Smooth muscle cell (in vitro differentiated cells): ENCODE measurements around the gene CWF19L2. TPM values are rescaled to one million over a fixed set of nuclear protein-coding genes. Genes with fewer than 3 reads are reported as not detected.
"Not testable (repeated sequence)": the region's sequence is repeated elsewhere in the genome, so short reads cannot be mapped to it uniquely, and the experiment has no call there.

Source experiments
- DNase-seq: peaks from one replicate; lab custom pipeline; 2025; ENCODE audit not compliant: unreplicated experiment; lab: John Stamatoyannopoulos, UW
- H2AFZ ChIP-seq: fragments of 200-600 bp; sonication (generic); 2 replicates; pipeline ENCODE4 v1.6.0; 2016; ENCODE audit warnings: antibody characterized with exemption, low read depth, mild to moderate bottlenecking
- H3F3A ChIP-seq: fragments of 200-600 bp; sonication (generic); 2 replicates; pipeline ENCODE4 v1.6.0; 2017; ENCODE audit warnings: antibody characterized with exemption, low read depth
- H3K27ac ChIP-seq: fragments of 200-600 bp; sonication (generic); 2 replicates; pipeline ENCODE4 v1.5.1; 2016; ENCODE audit warnings: low read depth, mild to moderate bottlenecking
- H3K27me3 ChIP-seq: fragments of 200-600 bp; sonication (generic); 2 replicates; pipeline ENCODE4 v1.6.1; 2016; ENCODE audit warnings: low read depth, mild to moderate bottlenecking
- H3K36me3 ChIP-seq: fragments of 200-600 bp; sonication (generic); 2 replicates; pipeline ENCODE4 v1.5.1; 2016; ENCODE audit warnings: low read depth
- H3K4me1 ChIP-seq: fragments of 200-600 bp; sonication (generic); 2 replicates; pipeline ENCODE4 v1.5.1; 2016; ENCODE audit warnings: low read depth
- H3K4me2 ChIP-seq: fragments of 200-600 bp; sonication (generic); 2 replicates; pipeline ENCODE4 v1.6.0; 2016; ENCODE audit warnings: mild to moderate bottlenecking
- H3K4me3 ChIP-seq: fragments of 200-600 bp; sonication (generic); 2 replicates; pipeline ENCODE4 v1.5.1; 2016; ENCODE audit warnings: mild to moderate bottlenecking
- H3K79me2 ChIP-seq: fragments of 200-600 bp; sonication (generic); 2 replicates; pipeline ENCODE4 v1.6.0; 2016; ENCODE audit warnings: low read depth, mild to moderate bottlenecking
- H3K9ac ChIP-seq: fragments of 200-600 bp; sonication (generic); 2 replicates; pipeline ENCODE4 v1.6.0; 2016; ENCODE audit warnings: low read depth
- H3K9me3 ChIP-seq: fragments of 200-600 bp; sonication (generic); replicated peaks from 2 replicates; pipeline ENCODE4 v1.5.1; 2016; ENCODE audit warnings: low read depth
- H4K20me1 ChIP-seq: fragments of 200-600 bp; sonication (generic); 2 replicates; pipeline ENCODE4 v1.6.0; 2016; ENCODE audit warnings: low read depth
- CTCF ChIP-seq: fragments of 200-600 bp; sonication (generic); IDR thresholded peaks from 2 replicates; pipeline ENCODE4 v1.5.1; 2017; ENCODE audit warnings: borderline replicate concordance, mild to moderate bottlenecking, antibody characterized with exemption; ENCODE audit not compliant: insufficient read depth, poor library complexity, severe bottlenecking
- WGBS: methylation state at CpG from one replicate; pipeline ENCODE4 v1.1.7; 2016; ENCODE audit warnings: low lambda C conversion rate; 5-methylcytosine and 5-hydroxymethylcytosine counted together
- polyA plus RNA-seq: library from polyadenylated mRNA; unstranded; fragments of >200 nt; fragmentation: Nextera tagmentation; extraction: Ambion mirVana; gene quantifications from 2 replicates; pipeline ENCODE4 v1.2.1, GENCODE V29; 2016
- total RNA-seq: library from RNA; depleted of rRNA; stranded (reverse); fragments of >200 nt; gene quantifications from 2 replicates; pipeline ENCODE4 v1.2.3, GENCODE V29; 2014

Gene CWF19L2
- total and polyA plus RNA-seq, 2 experiments from 2014 or later = 4.2 to 17.6 TPM

GRCh38 chr11:107413352-107413751 is 44.3 kb downstream of the CWF19L2 start:
- no peaks in the 10 kb centered on the region for H3K79me2 ChIP-seq
- DNase-seq = no peak
- no peak overlapping the region for H3K9ac ChIP-seq
- H3K4me2 ChIP-seq = no peak overlapping the region
- H3F3A ChIP-seq = no peaks in the 10 kb centered on the region
- H3K4me3 ChIP-seq = no peak overlapping the region
- no peaks in the 10 kb centered on the region for H3K4me1 ChIP-seq
- H3K36me3 ChIP-seq = no peaks in the 10 kb centered on the region
- WGBS = 96% methylated on average over 1 of the region's 1 CpG
- H3K27me3 ChIP-seq = no peaks in the 10 kb centered on the region
- no peak overlapping the region for H3K27ac ChIP-seq
- H4K20me1 ChIP-seq = no peaks in the 10 kb centered on the region
- H2AFZ ChIP-seq = no peak overlapping the region
- H3K9me3 ChIP-seq = no peaks in the 10 kb centered on the region
- TF ChIP-seq CTCF = no peak

- DNase-seq = no peak
- Histone ChIP-seq H3K36me3 (no peaks in the 10 kb centered on the region), H2AFZ (no peak overlapping the region), H3K9ac (no peak overlapping the region), H3K4me3 (no peak overlapping the region), H3K4me2 (no peak overlapping the region), H3F3A (no peaks in the 10 kb centered on the region), H4K20me1 (no peaks in the 10 kb centered on the region), H3K9me3 (no peaks in the 10 kb centered on the region), H3K27me3 (no peaks in the 10 kb centered on the region), H3K79me2 (no peaks in the 10 kb centered on the region), H3K4me1 (no peaks in the 10 kb centered on the region), H3K27ac (no peak overlapping the region)
- TF ChIP-seq CTCF = no peak
- WGBS = 100% methylated on average over 1 of the region's 1 CpG
These were observed 48.8 kb downstream of the CWF19L2 start for GRCh38 chr11:107408762-107409211.

- Histone ChIP-seq H3K4me1 (no peaks in the 10 kb centered on the region), H3K9ac (no peak overlapping the region), H3K79me2 (no peaks in the 10 kb centered on the region), H3K9me3 (no peaks in the 10 kb centered on the region), H3K36me3 (no peaks in the 10 kb centered on the region), H3F3A (no peaks in the 10 kb centered on the region), H3K4me3 (no peak overlapping the region), H3K27ac (no peak overlapping the region), H3K27me3 (no peaks in the 10 kb centered on the region), H3K4me2 (no peak overlapping the region), H4K20me1 (no peaks in the 10 kb centered on the region), H2AFZ (no peak overlapping the region)
- TF ChIP-seq CTCF = no peak
- 92% methylated on average over 1 of the region's 1 CpG for WGBS
- no peak for DNase-seq
These were observed 52.4 kb downstream of the CWF19L2 start for GRCh38 chr11:107405260-107405659.

- not testable (repeated sequence) for DNase-seq, H3K4me1 ChIP-seq, H3K4me2 ChIP-seq, H3K27me3 ChIP-seq, H3K9me3 ChIP-seq, H3F3A ChIP-seq, H3K36me3 ChIP-seq, H3K9ac ChIP-seq, H4K20me1 ChIP-seq, H3K27ac ChIP-seq, H3K4me3 ChIP-seq, H3K79me2 ChIP-seq, H2AFZ ChIP-seq
- WGBS = 96% methylated on average over 2 of the region's 2 CpGs
These were observed 56.5 kb downstream of the CWF19L2 start for GRCh38 chr11:107401131-107401530.
